K562 (cell line): ENCODE results near the gene MTA1. TPM values are rescaled to one million over a fixed set of nuclear protein-coding genes. Genes with fewer than 3 reads are reported as not detected.
A peak's percentile ranks its signal among the peaks of the same experiment; 100 is the strongest.

Source experiments
- EWSR1 ChIP-seq: fragments of 450-650 bp; IDR thresholded peaks from 2 replicates; pipeline ENCODE4 v1.6.1; 2018; ENCODE audit warnings: borderline replicate concordance, mild to moderate bottlenecking, low read depth, moderate library complexity; ENCODE audit not compliant: partially characterized antibody
- GTF2E2 ChIP-seq: fragments of 200-800 bp; sonication (Bioruptor generic); IDR thresholded peaks from 2 replicates; pipeline ENCODE4 v1.6.1; 2016; ENCODE audit warnings: missing genetic modification characterization, missing compliant biosample characterization
- HMG20B ChIP-seq: fragments of 250-450 bp; sonication (Bioruptor Pico); IDR thresholded peaks from 2 replicates; pipeline ENCODE4 v1.5.0; 2021; ENCODE audit warnings: mild to moderate bottlenecking
- ILF3 ChIP-seq: fragments of 450-650 bp; IDR thresholded peaks from 2 replicates; pipeline ENCODE4 v1.6.1; 2018; ENCODE audit warnings: antibody characterized with exemption, mild to moderate bottlenecking, moderate library complexity, borderline replicate concordance
- KDM1A ChIP-seq, 2 experiments: fragments of 450-650 bp; IDR thresholded peaks; 2 replicates each; pipeline ENCODE4 v1.6.1; 2016; ENCODE audit warnings: mild to moderate bottlenecking in 2 of 2
- KHSRP ChIP-seq: fragments of 450-650 bp; IDR thresholded peaks from 2 replicates; pipeline ENCODE4 v1.6.1; 2017
- MXI1 ChIP-seq: IDR thresholded peaks from 2 replicates; pipeline ENCODE4 v1.6.1; 2011; ENCODE audit warnings: low read depth, mild to moderate bottlenecking, improper control_type of control experiment, low read length
- NFIC ChIP-seq: fragments of 450-650 bp; IDR thresholded peaks from 2 replicates; pipeline ENCODE4 v1.6.1; 2017; ENCODE audit warnings: mild to moderate bottlenecking, inconsistent platforms
- NR2F6 ChIP-seq: fragments of 450-650 bp; formaldehyde crosslinking; IDR thresholded peaks from 2 replicates; pipeline ENCODE4 v1.4.0; 2020; ENCODE audit warnings: mild to moderate bottlenecking
- PHB2 ChIP-seq: fragments of 450-650 bp; IDR thresholded peaks from 2 replicates; pipeline ENCODE4 v1.6.1; 2017; ENCODE audit warnings: low read depth
- PHF8 ChIP-seq: fragments of 200-600 bp; sonication (generic); IDR thresholded peaks from 2 replicates; pipeline ENCODE4 v1.6.1; 2012; ENCODE audit warnings: mixed run types, mild to moderate bottlenecking, inconsistent platforms, low read length, moderate library complexity, borderline replicate concordance
- SAFB2 ChIP-seq: fragments of 200-400 bp; formaldehyde crosslinking; IDR thresholded peaks from 2 replicates; pipeline ENCODE4 v1.6.1; 2018; ENCODE audit warnings: borderline replicate concordance, low read length, low read depth, moderate library complexity; ENCODE audit not compliant: severe bottlenecking
- U2AF1 ChIP-seq: fragments of 200-400 bp; formaldehyde crosslinking; optimal IDR thresholded peaks from 2 replicates; pipeline ENCODE3; 2017; ENCODE audit warnings: mild to moderate bottlenecking, low read depth, low read length, moderate library complexity
- ZFX ChIP-seq: sonication (generic); formaldehyde crosslinking; IDR thresholded peaks from 2 replicates; pipeline ENCODE4 v1.8.0; 2022; ENCODE audit warnings: mild to moderate bottlenecking, missing genetic modification reagents, moderate library complexity
- ZKSCAN8 ChIP-seq: fragments of 200-800 bp; sonication (Bioruptor generic); IDR thresholded peaks from 2 replicates; pipeline ENCODE4 v1.6.1; 2016; ENCODE audit warnings: missing genetic modification characterization, missing compliant biosample characterization
- ZNF239 ChIP-seq: fragments of 250-450 bp; sonication (Bioruptor Pico); IDR thresholded peaks from 2 replicates; pipeline ENCODE4 v1.4.0; 2020; ENCODE audit warnings: mild to moderate bottlenecking
- ZNF274 ChIP-seq: IDR thresholded peaks from 2 replicates; pipeline ENCODE4 v1.6.1; 2011; ENCODE audit warnings: low read depth, mild to moderate bottlenecking, low read length, moderate library complexity, borderline replicate concordance
- polyA plus RNA-seq, 8 experiments: library from polyadenylated mRNA; depleted of rRNA in 4 of 8; stranded (reverse) in 5 of 8; unstranded in 3 of 8; fragments of >200 nt; fragmentation: Nextera tagmentation in 2 of 8; fragmentation: Illumina TruSeq in 1 of 8; extraction: Ambion mirVana in 2 of 8; extraction: Trizol in 1 of 8; gene quantifications; 2 replicates each; pipeline versions ENCODE4 v1.2.1 to v1.2.3, GENCODE V29; 2011 to 2014; ENCODE audit warnings: inconsistent platforms in 1 of 8, missing spikeins in 1 of 8
- total RNA-seq, 7 experiments: library from RNA; depleted of rRNA in 6 of 7; stranded (reverse); fragments of >200 nt in 6 of 7; fragmentation: Illumina TruSeq in 2 of 7; extraction: Trizol in 2 of 7; gene quantifications; 2 replicates each; pipeline versions ENCODE4 v1.2.1 to v1.2.3, GENCODE V29; 2011 to 2021; ENCODE audit warnings: low replicate concordance in 1 of 7
- TF ChIP-seq, protein P1 (sequence below): fragments of 450-650 bp; IDR thresholded peaks from 2 replicates; pipeline ENCODE4 v1.6.1; 2016; ENCODE audit warnings: borderline replicate concordance
- TF ChIP-seq, protein P2 (sequence below): fragments of 200-800 bp; sonication (Bioruptor generic); IDR thresholded peaks from 2 replicates; pipeline ENCODE4 v1.6.1; 2017; ENCODE audit warnings: missing genetic modification characterization, missing compliant biosample characterization
- TF ChIP-seq, protein P3 (sequence below): fragments of 250-450 bp; sonication (Bioruptor Pico); IDR thresholded peaks from 2 replicates; pipeline ENCODE4 v1.4.0; 2020; ENCODE audit warnings: mild to moderate bottlenecking, moderate library complexity, borderline replicate concordance
- TF ChIP-seq, protein P4 (sequence below): sonication (generic); formaldehyde crosslinking; IDR thresholded peaks from 2 replicates; pipeline ENCODE4 v1.8.1; 2023; ENCODE audit warnings: mild to moderate bottlenecking, missing genetic modification reagents

MTA1 gene
- total and polyA plus RNA-seq, 9 of the 15 experiments (the other 6 are each of a cell fraction or from before 2014, with no cell fraction given), result 0.13 to 118 (median 32.3) TPM

DNA sequence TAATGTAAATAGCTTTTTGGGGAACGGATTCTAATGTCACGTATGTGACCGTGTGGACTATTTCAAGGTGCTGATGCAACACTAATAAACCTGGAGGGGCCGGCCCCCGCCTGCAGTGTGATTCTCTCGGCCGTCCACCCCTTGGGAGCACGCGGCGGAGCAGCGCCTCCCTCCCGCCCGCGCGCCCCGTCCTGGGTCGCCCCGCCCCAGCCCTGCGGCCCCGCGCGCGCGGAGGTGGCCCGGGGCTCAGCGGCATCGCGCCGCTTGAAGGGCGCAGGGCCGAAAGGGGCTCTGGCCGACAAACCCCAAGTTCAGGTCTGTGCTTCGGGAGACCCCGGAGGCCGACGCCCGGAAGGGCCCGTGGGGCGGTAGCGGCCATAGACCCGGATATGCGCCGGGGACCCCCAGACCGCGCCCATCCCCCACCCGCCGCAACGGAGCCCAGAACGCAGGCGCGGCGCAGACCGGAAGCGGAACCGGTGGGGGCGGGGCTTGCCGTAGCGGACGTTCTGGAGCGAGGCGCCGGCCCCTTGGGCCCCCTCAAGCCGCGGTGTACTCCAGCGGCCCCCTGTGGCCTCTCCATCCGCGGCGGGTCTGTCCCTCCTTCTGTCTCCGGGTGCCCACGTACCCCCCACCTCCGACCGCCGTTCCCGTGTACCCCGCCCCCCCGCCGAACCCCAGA lies 21.4 kb upstream of the MTA1 start, which contains the start of gene TEX22 (continued):
- TF ChIP-seq, protein P1, sequence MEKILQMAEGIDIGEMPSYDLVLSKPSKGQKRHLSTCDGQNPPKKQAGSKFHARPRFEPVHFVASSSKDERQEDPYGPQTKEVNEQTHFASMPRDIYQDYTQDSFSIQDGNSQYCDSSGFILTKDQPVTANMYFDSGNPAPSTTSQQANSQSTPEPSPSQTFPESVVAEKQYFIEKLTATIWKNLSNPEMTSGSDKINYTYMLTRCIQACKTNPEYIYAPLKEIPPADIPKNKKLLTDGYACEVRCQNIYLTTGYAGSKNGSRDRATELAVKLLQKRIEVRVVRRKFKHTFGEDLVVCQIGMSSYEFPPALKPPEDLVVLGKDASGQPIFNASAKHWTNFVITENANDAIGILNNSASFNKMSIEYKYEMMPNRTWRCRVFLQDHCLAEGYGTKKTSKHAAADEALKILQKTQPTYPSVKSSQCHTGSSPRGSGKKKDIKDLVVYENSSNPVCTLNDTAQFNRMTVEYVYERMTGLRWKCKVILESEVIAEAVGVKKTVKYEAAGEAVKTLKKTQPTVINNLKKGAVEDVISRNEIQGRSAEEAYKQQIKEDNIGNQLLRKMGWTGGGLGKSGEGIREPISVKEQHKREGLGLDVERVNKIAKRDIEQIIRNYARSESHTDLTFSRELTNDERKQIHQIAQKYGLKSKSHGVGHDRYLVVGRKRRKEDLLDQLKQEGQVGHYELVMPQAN, result no peak
- no peak for TF ChIP-seq EWSR1
- TF ChIP-seq, protein P2, sequence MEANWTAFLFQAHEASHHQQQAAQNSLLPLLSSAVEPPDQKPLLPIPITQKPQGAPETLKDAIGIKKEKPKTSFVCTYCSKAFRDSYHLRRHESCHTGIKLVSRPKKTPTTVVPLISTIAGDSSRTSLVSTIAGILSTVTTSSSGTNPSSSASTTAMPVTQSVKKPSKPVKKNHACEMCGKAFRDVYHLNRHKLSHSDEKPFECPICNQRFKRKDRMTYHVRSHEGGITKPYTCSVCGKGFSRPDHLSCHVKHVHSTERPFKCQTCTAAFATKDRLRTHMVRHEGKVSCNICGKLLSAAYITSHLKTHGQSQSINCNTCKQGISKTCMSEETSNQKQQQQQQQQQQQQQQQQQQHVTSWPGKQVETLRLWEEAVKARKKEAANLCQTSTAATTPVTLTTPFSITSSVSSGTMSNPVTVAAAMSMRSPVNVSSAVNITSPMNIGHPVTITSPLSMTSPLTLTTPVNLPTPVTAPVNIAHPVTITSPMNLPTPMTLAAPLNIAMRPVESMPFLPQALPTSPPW (CRISPR knock-in tag), result peak; percentile 79
- TF ChIP-seq ZNF239 (CRISPR knock-in tag), result no peak
- no peak for TF ChIP-seq GTF2E2
- TF ChIP-seq ZKSCAN8 (CRISPR knock-in tag), result no peak
- no peak for TF ChIP-seq MXI1
- TF ChIP-seq ZNF274, result no peak
- TF ChIP-seq KHSRP, result no peak
- no peak for TF ChIP-seq KDM1A (IDR thresholded peaks at IDR 0.05)
- TF ChIP-seq ZFX, result peak; percentile 57; the same call in 1 of the 2 replicates
- TF ChIP-seq, protein P3, sequence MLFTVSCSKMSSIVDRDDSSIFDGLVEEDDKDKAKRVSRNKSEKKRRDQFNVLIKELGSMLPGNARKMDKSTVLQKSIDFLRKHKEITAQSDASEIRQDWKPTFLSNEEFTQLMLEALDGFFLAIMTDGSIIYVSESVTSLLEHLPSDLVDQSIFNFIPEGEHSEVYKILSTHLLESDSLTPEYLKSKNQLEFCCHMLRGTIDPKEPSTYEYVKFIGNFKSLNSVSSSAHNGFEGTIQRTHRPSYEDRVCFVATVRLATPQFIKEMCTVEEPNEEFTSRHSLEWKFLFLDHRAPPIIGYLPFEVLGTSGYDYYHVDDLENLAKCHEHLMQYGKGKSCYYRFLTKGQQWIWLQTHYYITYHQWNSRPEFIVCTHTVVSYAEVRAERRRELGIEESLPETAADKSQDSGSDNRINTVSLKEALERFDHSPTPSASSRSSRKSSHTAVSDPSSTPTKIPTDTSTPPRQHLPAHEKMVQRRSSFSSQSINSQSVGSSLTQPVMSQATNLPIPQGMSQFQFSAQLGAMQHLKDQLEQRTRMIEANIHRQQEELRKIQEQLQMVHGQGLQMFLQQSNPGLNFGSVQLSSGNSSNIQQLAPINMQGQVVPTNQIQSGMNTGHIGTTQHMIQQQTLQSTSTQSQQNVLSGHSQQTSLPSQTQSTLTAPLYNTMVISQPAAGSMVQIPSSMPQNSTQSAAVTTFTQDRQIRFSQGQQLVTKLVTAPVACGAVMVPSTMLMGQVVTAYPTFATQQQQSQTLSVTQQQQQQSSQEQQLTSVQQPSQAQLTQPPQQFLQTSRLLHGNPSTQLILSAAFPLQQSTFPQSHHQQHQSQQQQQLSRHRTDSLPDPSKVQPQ (CRISPR knock-in tag), result no peak
- no peak for TF ChIP-seq SAFB2
- TF ChIP-seq U2AF1, result peak; percentile 30
- TF ChIP-seq HMG20B (CRISPR knock-in tag), result no peak
- TF ChIP-seq, protein P4, sequence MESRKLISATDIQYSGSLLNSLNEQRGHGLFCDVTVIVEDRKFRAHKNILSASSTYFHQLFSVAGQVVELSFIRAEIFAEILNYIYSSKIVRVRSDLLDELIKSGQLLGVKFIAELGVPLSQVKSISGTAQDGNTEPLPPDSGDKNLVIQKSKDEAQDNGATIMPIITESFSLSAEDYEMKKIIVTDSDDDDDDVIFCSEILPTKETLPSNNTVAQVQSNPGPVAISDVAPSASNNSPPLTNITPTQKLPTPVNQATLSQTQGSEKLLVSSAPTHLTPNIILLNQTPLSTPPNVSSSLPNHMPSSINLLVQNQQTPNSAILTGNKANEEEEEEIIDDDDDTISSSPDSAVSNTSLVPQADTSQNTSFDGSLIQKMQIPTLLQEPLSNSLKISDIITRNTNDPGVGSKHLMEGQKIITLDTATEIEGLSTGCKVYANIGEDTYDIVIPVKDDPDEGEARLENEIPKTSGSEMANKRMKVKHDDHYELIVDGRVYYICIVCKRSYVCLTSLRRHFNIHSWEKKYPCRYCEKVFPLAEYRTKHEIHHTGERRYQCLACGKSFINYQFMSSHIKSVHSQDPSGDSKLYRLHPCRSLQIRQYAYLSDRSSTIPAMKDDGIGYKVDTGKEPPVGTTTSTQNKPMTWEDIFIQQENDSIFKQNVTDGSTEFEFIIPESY (CRISPR knock-in tag), result no peak
- no peak for TF ChIP-seq NFIC
- peak; percentile 53; the same call in 1 of the 2 replicates for TF ChIP-seq PHF8
- TF ChIP-seq NR2F6 (CRISPR knock-in tag), result no peak
- no peak for TF ChIP-seq ILF3
- TF ChIP-seq PHB2, result no peak
